ENCODE measurements around the gene CLCF1. TPM values are rescaled to one million over a fixed set of nuclear protein-coding genes. Genes with fewer than 3 reads are reported as not detected.
A peak's percentile ranks its signal among the peaks of the same experiment; 100 is the strongest.

Gene CLCF1
- total RNA-seq, 1 donor from 2014 or later = 0.68 TPM

GRCh38 chr11:67349036-67349435 lies 24.4 kb downstream of the CLCF1 start:
- H3K27me3 Mint-ChIP-seq (ENCODE audit: low read depth) = no peaks in the 10 kb centered on the region
- DNase-seq (ENCODE audit: low read depth, low spot score) = no peak

GRCh38 chr11:67347964-67348749 lies 25.2 kb downstream of the CLCF1 start:
- H3K27ac Mint-ChIP-seq (ENCODE audit: unreplicated experiment) = no peak overlapping the region
- H3K4me3 Mint-ChIP-seq = no peak overlapping the region
- H3K4me1 Mint-ChIP-seq = peaks cover 9% of the 10 kb centered on the region
- H3K36me3 Mint-ChIP-seq (ENCODE audit: low read depth) = no peaks in the 10 kb centered on the region
- H3K9me3 Mint-ChIP-seq = no peaks in the 10 kb centered on the region
- DNase-seq (ENCODE audit: low read depth, low spot score) = no peak
- no peaks in the 10 kb centered on the region for H3K27me3 Mint-ChIP-seq (ENCODE audit: low read depth)
- TF ChIP-seq CTCF (conservative IDR thresholded peaks at IDR 0.05) = no peak

More at GRCh38 chr11:67349036-67349435, 24.4 kb downstream of the CLCF1 start:
- Mint-ChIP-seq H3K36me3 (ENCODE audit: low read depth) (no peaks in the 10 kb centered on the region), H3K4me3 (no peak overlapping the region), H3K9me3 (no peaks in the 10 kb centered on the region), H3K27ac (ENCODE audit: unreplicated experiment) (no peak overlapping the region), H3K4me1 (peaks cover 16% of the 10 kb centered on the region)
- no peak for TF ChIP-seq CTCF (conservative IDR thresholded peaks at IDR 0.05)

GRCh38 chr11:67345920-67346819 lies 27.2 kb downstream of the CLCF1 start:
- Mint-ChIP-seq H3K4me1 (peaks cover under 1% of the 10 kb centered on the region), H3K4me3 (no peak overlapping the region), H3K9me3 (no peaks in the 10 kb centered on the region), H3K36me3 (ENCODE audit: low read depth) (no peaks in the 10 kb centered on the region), H3K27ac (ENCODE audit: unreplicated experiment) (no peak overlapping the region), H3K27me3 (ENCODE audit: low read depth) (no peaks in the 10 kb centered on the region)
- no peak for DNase-seq (ENCODE audit: low read depth, low spot score)
- peak; percentile 67 for TF ChIP-seq CTCF (conservative IDR thresholded peaks at IDR 0.05)

GRCh38 chr11:67345247-67345919 lies 28.0 kb downstream of the CLCF1 start:
- no peak for TF ChIP-seq CTCF (conservative IDR thresholded peaks at IDR 0.05)
- no peak overlapping the region for H3K4me3 Mint-ChIP-seq
- H3K27me3 Mint-ChIP-seq (ENCODE audit: low read depth) = no peaks in the 10 kb centered on the region
- no peaks in the 10 kb centered on the region for H3K4me1 Mint-ChIP-seq
- no peaks in the 10 kb centered on the region for H3K9me3 Mint-ChIP-seq
- H3K27ac Mint-ChIP-seq (ENCODE audit: unreplicated experiment) = no peak overlapping the region
- no peaks in the 10 kb centered on the region for H3K36me3 Mint-ChIP-seq (ENCODE audit: low read depth)
- DNase-seq (ENCODE audit: low read depth, low spot score) = no peak

- Mint-ChIP-seq H3K27ac (ENCODE audit: unreplicated experiment) (no peak overlapping the region), H3K9me3 (no peaks in the 10 kb centered on the region)
Observed at GRCh38 chr11:67344264-67344663, 29.1 kb downstream of the CLCF1 start.

More at GRCh38 chr11:67344264-67344663, 29.1 kb downstream of the CLCF1 start:
- H3K36me3 Mint-ChIP-seq (ENCODE audit: low read depth) = no peaks in the 10 kb centered on the region
- no peak overlapping the region for H3K4me3 Mint-ChIP-seq
- DNase-seq (ENCODE audit: low read depth, low spot score) = no peak
- no peaks in the 10 kb centered on the region for H3K27me3 Mint-ChIP-seq (ENCODE audit: low read depth)
- no peak for TF ChIP-seq CTCF (conservative IDR thresholded peaks at IDR 0.05)
- no peaks in the 10 kb centered on the region for H3K4me1 Mint-ChIP-seq
